Measurements from ENCODE around the gene CRKL. TPM values are rescaled to one million over a fixed set of nuclear protein-coding genes. Genes with fewer than 3 reads are reported as not detected.
A peak's percentile ranks its signal among the peaks of the same experiment; 100 is the strongest.

The CRKL gene
- polyA plus RNA-seq, 3 donors, result 26.0 to 37.5 (median 29.4) TPM

GRCh38 chr22:20920881-20921203 lies 3.6 kb downstream of the CRKL start:
- Histone ChIP-seq H3K79me2 (ENCODE audit: insufficient read depth, low read length) (peaks cover 87% of the 10 kb centered on the region), H3K9ac (ENCODE audit: insufficient read depth, low read length, poor library complexity, severe bottlenecking) (peak overlapping the region; percentile 43), H3K4me1 (ENCODE audit: control insufficient read depth in 1 of 2, insufficient read depth in 2 of 2, low read length in 2 of 2) (peaks cover 34 to 41% of the 10 kb centered on the region in 2 donors), H3K9me3 (replicated peaks in 1 of 2; ENCODE audit: control insufficient read depth in 1 of 2, insufficient read depth in 1 of 2, low read length in 2 of 2) (no peaks in the 10 kb centered on the region), H2AFZ (ENCODE audit: insufficient read depth, low read depth, low read length, poor library complexity, severe bottlenecking) (no peak overlapping the region), H4K20me1 (ENCODE audit: insufficient read depth, low read length) (peaks cover 69% of the 10 kb centered on the region), H3K27ac (ENCODE audit: low read depth in 1 of 2, low read length in 2 of 2) (peak overlapping the region in 1 of 2 donors; percentile 70), H3K27me3 (ENCODE audit: control insufficient read depth in 2 of 2, insufficient read depth in 2 of 2, low read length in 2 of 2) (no peaks in the 10 kb centered on the region), H3K36me3 (replicated peaks in 1 of 2; ENCODE audit: control insufficient read depth in 1 of 2, insufficient read depth in 2 of 2, low read length in 2 of 2) (peaks cover 0 to 6% of the 10 kb centered on the region in 2 donors), H3K4me3 (replicated peaks in 1 of 3; ENCODE audit: low read depth in 2 of 3, low read length in 3 of 3) (peak overlapping the region in 1 of 3 experiments; percentile 82), H3K4me2 (replicated peaks; ENCODE audit: extremely low read depth, low read length, poor library complexity, severe bottlenecking) (peak overlapping the region; percentile 90)
- Mint-ChIP-seq H3K9me3 (no peaks in the 10 kb centered on the region), H3K4me3 (peak overlapping the region in 1 of 2 donors; percentile 99), H3K36me3 (peaks cover 14 to 15% of the 10 kb centered on the region in 2 donors), H3K27me3 (ENCODE audit: low read depth in 3 of 3) (peaks cover 0 to 2% (median 0%) of the 10 kb centered on the region in 3 donors), H3K27ac (peak overlapping the region in 4 of 7 donors; percentile 40 to 84 (median 66)), H3K4me1 (peaks cover 59% of the 10 kb centered on the region)
- no peak for DNase-seq
- intact Hi-C loops (cut with micrococcal nuclease), result loop anchor here in 1 of 2 donors (5.0 kb wide), 1 partner anchor 36 kb away; no protein-coding TSS in a partner anchor
- TF ChIP-seq CTCF (IDR thresholded peaks at IDR 0.05), result no peak
- 72% methylated on average over 3 of the region's 3 CpGs for whole genome bisulfite sequencing (ENCODE audit: insufficient coverage)

DNA sequence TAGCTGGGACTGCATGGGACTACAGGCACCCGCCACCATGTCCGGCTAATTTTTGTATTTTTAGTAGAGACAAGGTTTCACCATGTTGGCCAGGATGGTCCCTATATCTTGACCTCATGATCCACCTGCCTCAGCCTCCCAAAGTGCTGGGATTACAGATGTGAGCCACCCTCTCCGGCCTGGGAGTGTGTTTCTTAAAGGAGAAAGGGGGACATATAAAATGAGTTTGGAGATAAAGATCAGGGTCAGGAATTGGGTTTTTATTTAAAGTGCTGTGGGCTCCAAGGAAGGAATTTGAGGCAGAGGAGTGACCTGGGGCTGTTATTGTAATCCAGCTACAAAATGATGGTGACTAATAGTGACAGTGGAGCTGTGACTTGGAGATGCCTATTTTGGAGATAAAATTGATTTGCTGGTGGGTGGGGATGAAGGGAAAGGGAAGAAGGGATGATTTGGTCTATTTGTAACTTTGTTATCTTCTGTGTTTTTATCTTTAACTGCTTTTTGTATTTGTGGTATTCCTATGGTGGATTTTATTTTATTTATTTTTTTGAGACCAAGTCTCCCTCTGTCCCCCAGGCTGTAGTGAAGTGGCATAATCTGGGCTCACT lies 5.0 kb downstream of the CRKL start:
- peaks cover 61% of the 10 kb centered on the region for H3K4me1 Mint-ChIP-seq
- no peaks in the 10 kb centered on the region for H3K27me3 Mint-ChIP-seq (ENCODE audit: low read depth in 3 of 3)
- DNase-seq, result no peak
- no peak for TF ChIP-seq CTCF (IDR thresholded peaks at IDR 0.05)
- H3K27ac Mint-ChIP-seq, result peak overlapping the region in 5 of 7 donors; percentile 39 to 85 (median 44)
- Histone ChIP-seq H2AFZ (ENCODE audit: insufficient read depth, low read depth, low read length, poor library complexity, severe bottlenecking) (no peak overlapping the region), H3K36me3 (replicated peaks in 1 of 2; ENCODE audit: control insufficient read depth in 1 of 2, insufficient read depth in 2 of 2, low read length in 2 of 2) (peaks cover 0 to 6% of the 10 kb centered on the region in 2 donors), H3K4me1 (ENCODE audit: control insufficient read depth in 1 of 2, insufficient read depth in 2 of 2, low read length in 2 of 2) (peaks cover 36 to 41% of the 10 kb centered on the region in 2 donors), H3K9me3 (replicated peaks in 1 of 2; ENCODE audit: control insufficient read depth in 1 of 2, insufficient read depth in 1 of 2, low read length in 2 of 2) (no peaks in the 10 kb centered on the region), H3K9ac (ENCODE audit: insufficient read depth, low read length, poor library complexity, severe bottlenecking) (no peak overlapping the region), H3K27ac (ENCODE audit: low read depth in 1 of 2, low read length in 2 of 2) (peak overlapping the region in 1 of 2 donors; percentile 53), H3K4me2 (replicated peaks; ENCODE audit: extremely low read depth, low read length, poor library complexity, severe bottlenecking) (no peak overlapping the region), H3K79me2 (ENCODE audit: insufficient read depth, low read length) (peaks cover 100% of the 10 kb centered on the region), H3K4me3 (replicated peaks in 1 of 3; ENCODE audit: low read depth in 2 of 3, low read length in 3 of 3) (no peak overlapping the region), H4K20me1 (ENCODE audit: insufficient read depth, low read length) (peaks cover 83% of the 10 kb centered on the region), H3K27me3 (ENCODE audit: control insufficient read depth in 2 of 2, insufficient read depth in 2 of 2, low read length in 2 of 2) (no peaks in the 10 kb centered on the region)
- H3K9me3 Mint-ChIP-seq, result no peaks in the 10 kb centered on the region
- no peak overlapping the region for H3K4me3 Mint-ChIP-seq
- 71% methylated on average over 1 of the region's 3 CpGs for WGBS (ENCODE audit: insufficient coverage)
- H3K36me3 Mint-ChIP-seq, result peaks cover 14 to 15% of the 10 kb centered on the region in 2 donors
- intact Hi-C loops (cut with micrococcal nuclease), result loop anchor here in 1 of 2 donors (5.0 kb wide), 1 partner anchor 35 kb away; no protein-coding TSS in a partner anchor

All from CD14-positive monocyte (primary cell).